Raji (cell line): Measurements from ENCODE around the gene YIF1B.

Experiments
- POLR2A ChIP-seq: IDR thresholded peaks from 2 replicates; pipeline ENCODE4 v1.6.1; 2011; ENCODE audit warnings: low read depth, low read length, control low read depth; ENCODE audit not compliant: insufficient read depth

The YIF1B gene

GRCh38 chr19:38291855-38292254 is 23.9 kb downstream of the YIF1B start:
- TF ChIP-seq POLR2A, result no peak

- TF ChIP-seq POLR2A, result no peak
Observed at GRCh38 chr19:38290631-38291147, 25.1 kb downstream of the YIF1B start.

DNA sequence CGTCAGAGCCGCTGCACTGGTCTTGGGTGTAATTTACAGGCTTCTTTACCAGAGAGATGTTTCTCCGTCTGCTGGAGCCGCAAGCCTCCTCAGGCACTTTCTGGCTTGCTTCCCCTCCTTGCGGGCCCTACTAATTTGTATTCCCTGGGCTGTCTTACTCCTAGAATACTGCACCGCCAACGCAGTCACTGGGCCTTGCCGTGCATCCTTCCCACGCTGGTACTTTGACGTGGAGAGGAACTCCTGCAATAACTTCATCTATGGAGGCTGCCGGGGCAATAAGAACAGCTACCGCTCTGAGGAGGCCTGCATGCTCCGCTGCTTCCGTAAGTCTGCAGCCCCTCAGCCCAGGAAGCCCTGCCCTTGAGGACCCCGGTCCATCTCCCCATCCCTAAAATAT is 25.8 kb downstream of the YIF1B start:
- TF ChIP-seq POLR2A, result no peak

DNA sequence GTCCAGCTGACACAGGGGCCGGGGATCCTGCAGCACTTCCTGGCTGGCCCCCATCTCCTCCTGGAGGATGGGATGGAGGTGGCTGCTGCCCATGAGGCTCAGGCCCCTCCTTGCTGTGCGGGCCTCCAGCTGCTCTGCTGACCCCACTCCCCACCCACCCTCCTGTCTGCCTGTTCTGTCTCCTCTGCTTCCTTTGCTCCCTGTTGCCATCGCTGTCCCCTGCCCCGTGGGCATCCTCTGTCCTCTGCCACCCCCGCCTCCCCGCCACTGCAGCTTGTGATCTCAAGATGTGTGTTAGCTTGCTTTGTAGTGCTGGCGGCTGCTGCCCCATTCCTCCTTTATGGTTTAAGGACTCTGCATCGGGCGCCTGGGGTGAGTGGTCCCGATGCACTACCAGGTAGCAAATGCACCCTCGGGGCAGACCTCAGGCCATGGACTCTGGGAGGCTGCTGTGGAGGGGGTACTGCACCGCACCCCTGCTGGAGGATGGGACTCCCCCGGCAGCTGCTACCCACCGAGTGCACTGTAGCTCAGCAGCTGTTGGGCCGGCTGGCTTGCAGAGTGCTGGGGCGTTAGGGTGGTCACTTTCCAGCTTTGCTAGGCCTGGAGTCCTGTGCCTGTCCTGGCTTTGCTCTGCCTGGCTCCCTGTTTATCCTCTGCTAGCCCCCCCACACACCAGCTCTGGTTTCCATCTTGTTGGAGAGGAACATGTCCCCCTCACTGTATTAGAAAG is 27.5 kb downstream of the YIF1B start:
- no peak for TF ChIP-seq POLR2A

DNA sequence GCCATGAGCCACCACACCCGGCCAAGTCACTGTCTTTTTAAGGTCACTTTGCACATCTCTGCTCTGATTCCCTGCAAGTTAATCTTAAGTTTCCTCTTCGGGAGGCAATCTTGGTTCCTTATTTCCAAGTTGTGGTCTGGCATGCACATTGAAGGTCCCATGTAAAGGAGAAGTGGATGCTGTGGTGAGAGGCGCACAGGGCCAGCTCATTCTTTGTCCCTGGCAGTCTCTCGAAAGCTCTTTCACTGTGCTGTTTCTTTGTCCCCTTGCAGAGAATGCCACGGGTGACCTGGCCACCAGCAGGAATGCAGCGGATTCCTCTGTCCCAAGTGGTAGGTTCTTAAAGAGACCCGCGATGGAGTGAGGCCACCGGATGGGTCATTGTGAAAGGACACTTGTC is 28.1 kb downstream of the YIF1B start:
- TF ChIP-seq POLR2A, result no peak

GRCh38 chr19:38285567-38285966 is 30.2 kb downstream of the YIF1B start:
- TF ChIP-seq POLR2A, result no peak

GRCh38 chr19:38284422-38284821 is 31.3 kb downstream of the YIF1B start:
- no peak for TF ChIP-seq POLR2A

DNA sequence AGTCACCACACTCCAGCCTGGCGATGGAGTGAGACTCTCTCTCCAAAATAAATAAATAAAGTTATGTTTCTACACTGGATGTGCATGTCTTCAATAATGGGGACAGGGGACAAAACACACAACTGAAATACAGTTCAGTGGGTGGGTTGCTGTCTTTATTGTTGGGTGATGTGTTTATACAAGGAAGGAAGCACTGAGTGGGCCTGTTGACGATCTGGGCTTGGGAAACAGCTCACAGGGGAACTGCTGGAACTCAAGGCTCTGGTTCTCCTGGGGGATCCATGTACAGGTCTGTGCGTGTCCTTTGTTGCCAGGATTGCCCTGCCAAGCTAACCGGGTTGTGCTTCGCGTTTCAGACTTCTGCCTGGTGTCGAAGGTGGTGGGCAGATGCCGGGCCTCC is 32.5 kb downstream of the YIF1B start:
- no peak for TF ChIP-seq POLR2A

DNA sequence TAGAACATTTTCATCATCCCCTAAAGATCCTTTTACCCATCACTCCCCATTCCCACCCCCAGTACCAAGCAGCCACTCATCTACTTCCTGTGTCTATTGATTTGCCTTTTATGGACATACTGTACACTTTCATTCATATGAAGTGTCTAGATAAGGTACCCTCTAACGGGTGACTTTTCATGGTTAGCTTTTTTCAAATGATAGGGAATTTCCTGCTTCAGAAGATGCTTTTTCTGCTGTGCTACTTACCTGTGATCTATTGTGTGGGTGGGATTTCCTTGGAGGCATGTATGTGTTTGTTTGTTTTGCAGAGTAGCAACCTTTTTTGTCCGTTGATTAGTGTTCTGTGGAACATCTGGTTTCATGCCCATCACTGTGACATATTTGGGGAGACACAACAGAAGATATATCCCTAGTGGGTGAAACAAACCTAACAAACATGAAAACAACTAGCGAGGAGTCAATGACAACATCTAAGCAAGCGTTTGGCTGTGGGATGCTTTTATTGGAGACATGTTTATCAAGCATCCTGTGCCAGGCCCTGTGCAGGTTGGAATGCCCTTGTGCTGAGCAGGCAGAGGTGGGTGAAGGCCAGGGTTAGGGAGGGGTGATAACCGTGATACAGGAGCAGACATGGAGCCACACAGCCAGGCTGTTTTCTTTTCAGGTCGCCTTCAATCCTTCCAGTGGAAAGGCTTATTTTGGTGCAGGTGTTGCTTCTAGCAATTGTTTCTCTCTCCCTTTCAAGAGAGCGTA is 33.8 kb downstream of the YIF1B start:
- no peak for TF ChIP-seq POLR2A

DNA sequence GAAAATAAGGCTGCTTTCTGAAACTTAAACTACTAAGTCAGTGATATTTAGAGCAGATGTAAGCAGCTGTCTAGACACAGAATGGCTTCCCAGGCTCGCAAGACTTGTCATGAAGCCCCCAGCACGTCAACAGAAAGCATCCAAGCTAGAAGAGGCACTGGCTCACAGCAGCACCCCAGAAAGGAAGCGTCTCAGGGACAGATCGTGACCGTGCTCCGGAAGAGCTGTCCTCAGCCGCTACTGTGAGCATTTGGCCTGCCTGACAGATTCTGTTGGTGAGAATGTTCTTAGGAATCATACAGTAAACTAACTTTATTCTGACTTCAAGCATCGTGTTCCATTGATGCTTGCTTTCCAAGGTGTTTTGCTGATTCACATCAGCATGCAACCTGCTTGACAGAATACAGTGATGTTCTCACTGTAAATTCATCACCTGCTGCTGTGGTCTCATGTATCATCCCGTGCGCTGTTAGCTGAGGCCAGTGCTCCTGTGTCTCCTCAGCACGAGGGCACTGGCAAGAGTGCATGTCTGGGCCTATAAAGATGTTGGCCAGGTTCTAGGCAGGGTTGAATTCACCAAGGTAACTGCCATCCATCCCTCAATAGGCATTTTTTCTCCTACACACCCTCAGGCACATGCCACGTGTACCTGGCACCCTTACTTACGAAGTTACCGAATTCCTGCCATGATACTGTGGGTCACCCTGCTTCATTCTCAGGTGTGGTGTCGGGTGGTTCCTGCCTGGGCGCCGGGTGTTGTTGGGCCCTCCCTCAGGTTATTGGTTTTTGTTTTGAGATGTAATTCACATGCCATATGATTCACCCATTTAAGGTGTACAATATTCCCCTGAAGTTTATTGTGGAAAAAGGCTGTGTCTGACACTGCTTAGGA is 35.5 kb downstream of the YIF1B start:
- no peak for TF ChIP-seq POLR2A

DNA sequence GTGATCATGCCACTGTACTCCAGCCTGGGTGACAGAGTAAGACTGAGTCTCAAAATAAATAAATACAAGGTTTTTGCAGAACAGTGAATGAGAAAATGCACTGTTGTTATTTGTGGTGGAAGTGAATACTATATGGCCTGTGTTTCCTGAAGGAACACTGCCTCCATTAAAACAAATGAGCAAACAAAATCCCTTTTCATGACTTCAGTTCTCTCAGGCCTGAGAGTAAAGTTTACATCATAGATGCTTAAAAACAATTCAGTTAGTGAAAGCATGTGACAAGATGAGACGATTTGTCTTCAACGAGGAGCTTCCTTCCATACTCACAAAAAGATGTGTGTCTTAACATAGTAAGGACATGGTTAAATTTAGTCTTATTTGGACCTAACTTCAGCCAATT is 37.0 kb downstream of the YIF1B start:
- no peak for TF ChIP-seq POLR2A

- TF ChIP-seq POLR2A, result no peak
Observed at GRCh38 chr19:38277969-38278680, 37.6 kb downstream of the YIF1B start.

GRCh38 chr19:38277549-38277948 is 38.2 kb downstream of the YIF1B start:
- no peak for TF ChIP-seq POLR2A

DNA sequence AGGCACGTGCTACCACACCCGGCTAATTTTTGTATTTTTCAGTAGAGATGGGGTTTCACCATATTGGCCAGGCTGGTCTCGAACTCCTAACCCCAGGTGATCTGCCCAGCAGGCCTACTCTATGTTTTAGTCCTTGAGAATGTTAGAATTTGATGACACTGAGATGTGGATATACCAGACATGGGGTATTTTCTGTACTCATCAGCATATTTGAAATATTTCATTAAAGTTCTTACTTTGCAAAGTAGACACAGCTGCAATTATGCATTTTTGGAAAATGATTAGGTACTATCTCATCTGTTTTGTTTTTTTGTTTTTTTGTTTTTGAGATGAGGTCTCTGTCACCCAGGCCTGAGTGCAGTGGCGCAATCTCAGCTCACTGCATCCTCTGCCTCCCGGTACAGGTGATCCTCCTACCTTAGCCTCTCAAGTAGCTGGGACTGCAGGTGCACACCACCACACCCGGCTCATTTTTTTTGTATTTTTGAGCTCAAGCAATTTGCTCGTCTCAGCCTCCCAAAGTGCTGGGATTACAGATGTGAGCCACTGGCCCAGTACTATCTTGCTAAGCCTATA is 38.7 kb downstream of the YIF1B start:
- TF ChIP-seq POLR2A, result no peak

- TF ChIP-seq POLR2A, result no peak
Observed at GRCh38 chr19:38274739-38275138, 41.0 kb downstream of the YIF1B start.

DNA sequence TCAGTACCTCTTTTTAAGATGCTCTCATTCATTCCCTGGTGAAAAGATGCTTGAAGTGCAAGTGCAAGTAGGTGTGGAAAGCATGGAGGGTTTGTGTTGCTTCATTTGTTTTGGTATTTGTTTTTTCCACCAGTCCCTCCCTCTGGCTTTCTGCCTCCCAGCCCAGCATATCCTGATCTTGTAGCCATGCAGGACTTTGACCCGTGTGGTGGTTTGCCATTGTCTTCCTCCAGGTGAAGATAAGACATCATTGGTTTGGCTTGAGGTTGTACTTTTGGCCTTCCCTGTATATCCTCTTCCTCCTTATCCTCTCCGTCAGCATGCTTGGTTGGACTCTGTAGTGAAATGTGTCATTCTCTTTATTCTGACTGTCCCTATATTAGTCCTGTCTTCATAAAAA is 42.2 kb downstream of the YIF1B start:
- TF ChIP-seq POLR2A, result no peak
